CD14-positive monocyte (primary cell): ENCODE measurements around the gene ADGRG6. TPM values are rescaled to one million over a fixed set of nuclear protein-coding genes. Genes with fewer than 3 reads are reported as not detected.

ENCODE experiments used
- DNase-seq, 3 donors: peaks; one replicate each; pipeline ENCODE4 v3.0.0-alpha.2; 2011 to 2022
- H2AFZ ChIP-seq: 2 replicates; pipeline ENCODE4 v1.6.0; 2012; ENCODE audit warnings: mild to moderate bottlenecking, low read depth, low read length, inconsistent platforms; ENCODE audit not compliant: insufficient read depth, poor library complexity, severe bottlenecking
- H3K27ac ChIP-seq, 2 donors: 1 replicate in 1 of 2; 2 replicates in 1 of 2; pipeline ENCODE4 v1.5.1; 2012 to 2013; ENCODE audit warnings: low read length in 2 of 2, control low read depth in 1 of 2, inconsistent platforms in 1 of 2, low read depth in 1 of 2, mild to moderate bottlenecking in 1 of 2
- H3K27me3 ChIP-seq, 2 donors: one replicate each; pipeline versions ENCODE4 v1.6.0 to v1.6.1; 2011 to 2013; ENCODE audit warnings: low read length in 2 of 2; ENCODE audit not compliant: control insufficient read depth in 2 of 2, insufficient read depth in 2 of 2
- H3K36me3 ChIP-seq, 2 donors: replicated peaks in 1 of 2; 1 replicate in 1 of 2; 2 replicates in 1 of 2; pipeline versions ENCODE4 v1.5.1 to v1.6.1; 2012 to 2013; ENCODE audit warnings: low read length in 2 of 2, control low read depth in 1 of 2, inconsistent platforms in 1 of 2, mild to moderate bottlenecking in 1 of 2; ENCODE audit not compliant: insufficient read depth in 2 of 2, control insufficient read depth in 1 of 2
- H3K4me1 ChIP-seq, 2 donors: 1 replicate in 1 of 2; 2 replicates in 1 of 2; pipeline versions ENCODE4 v1.5.1 to v1.6.1; 2012 to 2013; ENCODE audit warnings: low read length in 2 of 2, control low read depth in 1 of 2, inconsistent platforms in 1 of 2, mild to moderate bottlenecking in 1 of 2, moderate library complexity in 1 of 2; ENCODE audit not compliant: insufficient read depth in 2 of 2, control insufficient read depth in 1 of 2
- H3K4me2 ChIP-seq: replicated peaks from 2 replicates; pipeline ENCODE3; 2012; ENCODE audit warnings: low read length, moderate library complexity, mild to moderate bottlenecking; ENCODE audit not compliant: poor library complexity, severe bottlenecking; ENCODE audit errors: extremely low read depth
- H3K4me3 ChIP-seq, 3 experiments: fragments of 200-600 bp in 1 of 3; sonication (generic) in 1 of 3; replicated peaks in 1 of 3; 1 replicate in 2 of 3; 2 replicates in 1 of 3; pipeline ENCODE4 v1.5.1; 2011 to 2013; ENCODE audit warnings: low read length in 3 of 3, mild to moderate bottlenecking in 3 of 3, control low read depth in 2 of 3, low read depth in 2 of 3, inconsistent platforms in 1 of 3, moderate library complexity in 1 of 3
- H3K79me2 ChIP-seq: 2 replicates; pipeline ENCODE4 v1.6.0; 2012; ENCODE audit warnings: mild to moderate bottlenecking, control low read depth, inconsistent platforms, low read length, moderate library complexity; ENCODE audit not compliant: insufficient read depth
- H3K9ac ChIP-seq: 2 replicates; pipeline ENCODE4 v1.6.0; 2017; ENCODE audit warnings: low read length, mild to moderate bottlenecking; ENCODE audit not compliant: insufficient read depth, poor library complexity, severe bottlenecking
- H3K9me3 ChIP-seq, 2 donors: replicated peaks in 1 of 2; 1 replicate in 1 of 2; 2 replicates in 1 of 2; pipeline versions ENCODE4 v1.5.1 to v1.6.1; 2012 to 2013; ENCODE audit warnings: low read length in 2 of 2, control low read depth in 1 of 2; ENCODE audit not compliant: control insufficient read depth in 1 of 2, insufficient read depth in 1 of 2
- H4K20me1 ChIP-seq: 2 replicates; pipeline ENCODE4 v1.6.0; 2012; ENCODE audit warnings: mild to moderate bottlenecking, low read length, control low read depth, moderate library complexity; ENCODE audit not compliant: insufficient read depth
- H3K27ac Mint-ChIP-seq, 7 donors: one replicate each; pipeline ENCODE4 v1.8.0; 2020; ENCODE audit warnings: mild to moderate bottlenecking in 7 of 7, mixed read lengths in 7 of 7, moderate library complexity in 6 of 7, inconsistent platforms in 2 of 7
- H3K27me3 Mint-ChIP-seq, 3 donors: one replicate each; pipeline ENCODE4 v1.8.0; 2021 to 2022; ENCODE audit warnings: low read depth in 3 of 3, mild to moderate bottlenecking in 3 of 3, mixed read lengths in 3 of 3, moderate library complexity in 3 of 3, inconsistent platforms in 1 of 3
- H3K36me3 Mint-ChIP-seq, 2 donors: one replicate each; pipeline ENCODE4 v1.8.0; 2020; ENCODE audit warnings: mixed read lengths in 2 of 2, inconsistent platforms in 1 of 2, mild to moderate bottlenecking in 1 of 2
- H3K4me1 Mint-ChIP-seq: one replicate; pipeline ENCODE4 v1.8.0; 2020; ENCODE audit warnings: mild to moderate bottlenecking, mixed read lengths
- H3K4me3 Mint-ChIP-seq, 2 donors: one replicate each; pipeline ENCODE4 v1.8.0; 2020; ENCODE audit warnings: mild to moderate bottlenecking in 2 of 2, mixed read lengths in 2 of 2, moderate library complexity in 1 of 2
- H3K9me3 Mint-ChIP-seq, 7 donors: one replicate each; pipeline ENCODE4 v1.8.0; 2020 to 2022; ENCODE audit warnings: mixed read lengths in 7 of 7, mild to moderate bottlenecking in 6 of 7, moderate library complexity in 6 of 7, inconsistent platforms in 2 of 7
- CTCF ChIP-seq: fragments of 200-600 bp; IDR thresholded peaks from one replicate; pipeline ENCODE4 v1.8.0; 2022; ENCODE audit warnings: antibody characterized with exemption, mild to moderate bottlenecking
- WGBS: methylation state at CpG from one replicate; pipeline ENCODE4 v1.1.5; 2013; ENCODE audit warnings: missing lambda C conversion rate; ENCODE audit not compliant: insufficient coverage; 5-methylcytosine and 5-hydroxymethylcytosine counted together
- intact Hi-C, 2 donors: fragments of 100-400 bp; cut with micrococcal nuclease; formaldehyde crosslinking; loops; one replicate each; pipeline versions ENCODE4 v1.15.0 to v1.15.1; 2023
- polyA plus RNA-seq, 3 donors: library from polyadenylated mRNA; depleted of rRNA in 1 of 3; unstranded in 2 of 3; stranded (reverse) in 1 of 3; fragments of 300-500 nt in 2 of 3; fragments of >200 nt in 1 of 3; fragmentation: Illumina TruSeq in 2 of 3; gene quantifications; 1 replicate in 2 of 3; 2 replicates in 1 of 3; pipeline ENCODE4 v1.2.3, GENCODE V29; 2012 to 2021

The ADGRG6 gene
- polyA plus RNA-seq, 3 donors: 0.18 to 0.31 TPM; not detected in 1

GRCh38 chr6:142336787-142337186, 35.0 kb downstream of the ADGRG6 start:
- no peak overlapping the region for H3K4me3 Mint-ChIP-seq
- no peak for DNase-seq
- Histone ChIP-seq H3K9me3 (no peaks in the 10 kb centered on the region), H3K27ac (no peak overlapping the region), H3K4me2 (no peak overlapping the region), H3K79me2 (no peaks in the 10 kb centered on the region), H3K27me3 (no peaks in the 10 kb centered on the region), H3K4me3 (no peak overlapping the region), H3K4me1 (no peaks in the 10 kb centered on the region), H3K36me3 (no peaks in the 10 kb centered on the region), H4K20me1 (no peaks in the 10 kb centered on the region), H3K9ac (no peak overlapping the region), H2AFZ (no peak overlapping the region)
- H3K27me3 Mint-ChIP-seq: no peaks in the 10 kb centered on the region
- intact Hi-C loops: no loop called here
- H3K9me3 Mint-ChIP-seq: peaks cover 0 to 1% (median 0%) of the 10 kb centered on the region in 7 donors
- H3K36me3 Mint-ChIP-seq: no peaks in the 10 kb centered on the region
- no CpG with 5 or more reads among the region's 3 CpGs for WGBS
- H3K27ac Mint-ChIP-seq: no peak overlapping the region
- TF ChIP-seq CTCF: no peak
- H3K4me1 Mint-ChIP-seq: no peaks in the 10 kb centered on the region

- Mint-ChIP-seq H3K36me3 (no peaks in the 10 kb centered on the region), H3K27ac (no peak overlapping the region), H3K4me3 (no peak overlapping the region), H3K9me3 (peaks cover 0 to 1% (median 0%) of the 10 kb centered on the region in 7 donors), H3K4me1 (no peaks in the 10 kb centered on the region), H3K27me3 (no peaks in the 10 kb centered on the region)
- Histone ChIP-seq H3K4me1 (no peaks in the 10 kb centered on the region), H3K9me3 (no peaks in the 10 kb centered on the region), H3K9ac (no peak overlapping the region), H3K4me2 (no peak overlapping the region), H3K36me3 (no peaks in the 10 kb centered on the region), H3K79me2 (no peaks in the 10 kb centered on the region), H2AFZ (no peak overlapping the region), H3K27ac (no peak overlapping the region), H4K20me1 (no peaks in the 10 kb centered on the region), H3K27me3 (no peaks in the 10 kb centered on the region), H3K4me3 (no peak overlapping the region)
- intact Hi-C loops: no loop called here
- WGBS: no CpG with 5 or more reads among the region's 2 CpGs
- no peak for DNase-seq
- no peak for TF ChIP-seq CTCF
These were observed 37.3 kb downstream of the ADGRG6 start for GRCh38 chr6:142339113-142339512.
